Esophagus muscularis mucosa (tissue), 4 donors: ENCODE measurements around the gene PDHX. TPM values are rescaled to one million over a fixed set of nuclear protein-coding genes. Genes with fewer than 3 reads are reported as not detected.
A peak's percentile ranks its signal among the peaks of the same experiment; 100 is the strongest.

Source experiments
- DNase-seq: peaks from one replicate; pipeline ENCODE4 v3.0.0-alpha.2; 2017; ENCODE audit errors: extremely low spot score
- H3K27ac ChIP-seq, 4 donors: fragments of 200-600 bp; sonication (generic); replicated peaks in 1 of 4; 1 replicate in 3 of 4; 2 replicates in 1 of 4; pipeline ENCODE4 v1.5.1; 2016 to 2019; ENCODE audit warnings: mild to moderate bottlenecking in 1 of 4
- H3K27me3 ChIP-seq, 4 donors: fragments of 200-600 bp; sonication (generic); one replicate each; pipeline versions ENCODE4 v1.5.1 to v1.6.0; 2016 to 2019
- H3K36me3 ChIP-seq, 4 donors: fragments of 200-600 bp; sonication (generic); one replicate each; pipeline ENCODE4 v1.5.1; 2016 to 2019
- H3K4me1 ChIP-seq, 4 donors: fragments of 200-600 bp; sonication (generic); one replicate each; pipeline ENCODE4 v1.5.1; 2016 to 2019
- H3K4me3 ChIP-seq, 4 donors: fragments of 200-600 bp; sonication (generic); 1 replicate in 2 of 4; 2 replicates in 2 of 4; pipeline ENCODE4 v1.5.1; 2016 to 2019; ENCODE audit warnings: mild to moderate bottlenecking in 4 of 4, moderate library complexity in 1 of 4
- H3K9me3 ChIP-seq, 4 donors: fragments of 200-600 bp; sonication (generic); 1 replicate in 3 of 4; 2 replicates in 1 of 4; pipeline ENCODE4 v1.5.1; 2016 to 2019
- CTCF ChIP-seq, 3 experiments: fragments of 200-600 bp in 2 of 3; fragments of 450-650 bp in 1 of 3; sonication (generic) in 2 of 3; IDR thresholded peaks; one replicate each; pipeline ENCODE4 v1.5.1; 2017 to 2019; ENCODE audit warnings: antibody characterized with exemption in 3 of 3, mild to moderate bottlenecking in 2 of 3, moderate library complexity in 1 of 3
- EP300 ChIP-seq: sonication (generic); formaldehyde crosslinking; IDR thresholded peaks from one replicate; pipeline ENCODE4 v1.6.1; 2017; ENCODE audit warnings: antibody characterized with exemption
- POLR2A ChIP-seq: fragments of 450-650 bp; IDR thresholded peaks from one replicate; pipeline ENCODE4 v1.6.1; 2017; ENCODE audit warnings: antibody characterized with exemption, moderate library complexity, mild to moderate bottlenecking, low read depth
- POLR2AphosphoS5 ChIP-seq, 2 donors: sonication (generic); formaldehyde crosslinking; IDR thresholded peaks; one replicate each; pipeline ENCODE4 v1.6.1; 2017; ENCODE audit warnings: antibody characterized with exemption in 2 of 2
- WGBS: methylation state at CpG from one replicate; pipeline ENCODE4 v1.1.5; 2018; 5-methylcytosine and 5-hydroxymethylcytosine counted together
- intact Hi-C: fragments of 100-400 bp; cut with DNase I; formaldehyde crosslinking; loops from one replicate; pipeline ENCODE4 v1.15.1; 2023
- total RNA-seq, 4 donors: library from RNA; depleted of rRNA; stranded (reverse); fragments of >200 nt; gene quantifications; one replicate each; pipeline versions ENCODE4 v1.1.0 to v1.2.1, GENCODE V29; 2016

PDHX gene
- total RNA-seq, 4 donors from 2014 or later: 39.9 to 43.4 (median 42.1) TPM

- Histone ChIP-seq H3K36me3 (peaks cover 0 to 20% (median 9%) of the 10 kb centered on the region in 4 donors), H3K27ac (no peak overlapping the region), H3K27me3 (no peaks in the 10 kb centered on the region), H3K4me1 (peaks cover 20 to 62% (median 59%) of the 10 kb centered on the region in 4 donors), H3K4me3 (no peak overlapping the region), H3K9me3 (no peaks in the 10 kb centered on the region)
- DNase-seq: no peak
- 89% methylated on average over 7 of the region's 7 CpGs for WGBS
- intact Hi-C loops: loop anchor here (5.0 to 10.0 kb wide), 2 partner anchors 306 to 373 kb away; no protein-coding TSS in a partner anchor
- TF ChIP-seq CTCF (IDR thresholded peaks at IDR 0.05): no peak
- TF ChIP-seq POLR2AphosphoS5 (IDR thresholded peaks at IDR 0.05): no peak
- TF ChIP-seq POLR2A: no peak
- no peak for TF ChIP-seq EP300
These were observed 12.7 kb downstream of the PDHX start for GRCh38 chr11:34928960-34929680.

- peaks cover 14 to 52% (median 49%) of the 10 kb centered on the region in 4 donors for H3K4me1 ChIP-seq
- peaks cover 0 to 20% (median 9%) of the 10 kb centered on the region in 4 donors for H3K36me3 ChIP-seq
- H3K9me3 ChIP-seq: no peaks in the 10 kb centered on the region
- intact Hi-C loops: loop anchor here (5.0 to 10.0 kb wide), 3 partner anchors 57 to 372 kb away; no protein-coding TSS in a partner anchor
- 86% methylated on average over 11 of the region's 11 CpGs for WGBS
- TF ChIP-seq CTCF (IDR thresholded peaks at IDR 0.05) (no peak), EP300 (no peak), POLR2A (no peak), POLR2AphosphoS5 (IDR thresholded peaks at IDR 0.05) (no peak)
- H3K4me3 ChIP-seq: no peak overlapping the region
- H3K27me3 ChIP-seq: no peaks in the 10 kb centered on the region
- DNase-seq: no peak
- H3K27ac ChIP-seq: no peak overlapping the region
These were observed 13.7 kb downstream of the PDHX start for GRCh38 chr11:34929794-34930763.

- WGBS: 83% methylated on average over 6 of the region's 6 CpGs
- no peak for DNase-seq
- Histone ChIP-seq H3K9me3 (no peaks in the 10 kb centered on the region), H3K4me3 (no peak overlapping the region), H3K36me3 (peaks cover 0 to 25% (median 9%) of the 10 kb centered on the region in 4 donors), H3K27me3 (no peaks in the 10 kb centered on the region), H3K4me1 (peaks cover 3 to 47% (median 33%) of the 10 kb centered on the region in 4 donors), H3K27ac (no peak overlapping the region)
- intact Hi-C loops: no loop called here
- TF ChIP-seq POLR2AphosphoS5 (IDR thresholded peaks at IDR 0.05) (no peak), POLR2A (no peak), CTCF (IDR thresholded peaks at IDR 0.05) (no peak), EP300 (no peak)
These were observed 20.7 kb downstream of the PDHX start for GRCh38 chr11:34936945-34937629.

- Histone ChIP-seq H3K27me3 (no peaks in the 10 kb centered on the region), H3K27ac (peak overlapping the region in 3 of 4 donors; percentile 8 to 33 (median 10)), H3K4me1 (peaks cover 3 to 47% (median 33%) of the 10 kb centered on the region in 4 donors), H3K9me3 (no peaks in the 10 kb centered on the region), H3K4me3 (no peak overlapping the region), H3K36me3 (peaks cover 0 to 10% (median 2%) of the 10 kb centered on the region in 4 donors)
- WGBS: 29% methylated on average over 1 of the region's 1 CpG
- intact Hi-C loops: no loop called here
- no peak for DNase-seq
- no peak for TF ChIP-seq CTCF (IDR thresholded peaks at IDR 0.05)
- no peak for TF ChIP-seq POLR2AphosphoS5 (IDR thresholded peaks at IDR 0.05)
- TF ChIP-seq EP300: no peak
- TF ChIP-seq POLR2A: no peak
These were observed 22.2 kb downstream of the PDHX start for GRCh38 chr11:34938611-34939010.
